Stomach (tissue), 9 donors: ENCODE measurements around the gene ABHD17C. TPM values are rescaled to one million over a fixed set of nuclear protein-coding genes. Genes with fewer than 3 reads are reported as not detected.

Source experiments
- DNase-seq, 2 donors: peaks; one replicate each; pipeline versions ENCODE4 v3.0.0 to v3.0.0-alpha.2; 2013 to 2019
- H3K27ac ChIP-seq, 5 donors: fragments of 200-600 bp in 4 of 5; sonication (generic) in 4 of 5; one replicate each; pipeline ENCODE4 v1.5.1; 2013 to 2019; ENCODE audit warnings: mild to moderate bottlenecking in 1 of 5, moderate library complexity in 1 of 5
- H3K27me3 ChIP-seq, 3 donors: fragments of 200-600 bp; sonication (generic); one replicate each; pipeline ENCODE4 v1.5.1; 2017 to 2019; ENCODE audit warnings: mixed run types in 1 of 3
- H3K36me3 ChIP-seq, 4 donors: fragments of 200-600 bp; sonication (generic); 1 replicate in 3 of 4; 2 replicates in 1 of 4; pipeline ENCODE4 v1.5.1; 2016 to 2019
- H3K4me1 ChIP-seq, 4 donors: fragments of 200-600 bp; sonication (generic); one replicate each; pipeline ENCODE4 v1.5.1; 2016 to 2019
- H3K4me3 ChIP-seq, 4 donors: fragments of 200-600 bp; sonication (generic) in 3 of 4; one replicate each; pipeline ENCODE4 v1.5.1; 2016 to 2019; ENCODE audit warnings: mild to moderate bottlenecking in 1 of 4
- H3K9me3 ChIP-seq, 4 donors: fragments of 200-600 bp; sonication (generic); one replicate each; pipeline ENCODE4 v1.5.1; 2016 to 2019
- EP300 ChIP-seq: sonication (generic); formaldehyde crosslinking; IDR thresholded peaks from one replicate; pipeline ENCODE4 v1.6.1; 2017; ENCODE audit warnings: antibody characterized with exemption
- POLR2A ChIP-seq, 4 donors: fragments of 450-650 bp; IDR thresholded peaks; one replicate each; pipeline ENCODE4 v1.6.1; 2016; ENCODE audit warnings: antibody characterized with exemption in 4 of 4, control low read depth in 2 of 4, mild to moderate bottlenecking in 1 of 4, moderate library complexity in 1 of 4
- POLR2AphosphoS5 ChIP-seq, 3 donors: sonication (generic); formaldehyde crosslinking; IDR thresholded peaks; one replicate each; pipeline ENCODE4 v1.6.1; 2016; ENCODE audit warnings: antibody characterized with exemption in 3 of 3
- WGBS, 5 donors: extraction: QIAGEN DNeasy Blood & Tissue Kit in 3 of 5; methylation state at CpG; one replicate each; pipeline versions ENCODE4 v1.1.5 to v1.1.7; 2013 to 2018; 5-methylcytosine and 5-hydroxymethylcytosine counted together
- intact Hi-C: fragments of 100-400 bp; cut with DNase I; formaldehyde crosslinking; loops from one replicate; pipeline ENCODE4 v1.15.1; 2023; ENCODE audit warnings: low total_unique reads
- polyA plus RNA-seq, 3 donors: library from polyadenylated mRNA; stranded (reverse); fragments of 200-250 nt; gene quantifications; one replicate each; pipeline ENCODE4 v1.2.3, GENCODE V29; 2013
- total RNA-seq, 5 donors: library from RNA; depleted of rRNA; stranded (reverse); fragments of >200 nt; gene quantifications; one replicate each; pipeline versions ENCODE4 v1.1.0 to v1.2.3, GENCODE V29; 2014 to 2016
- TF ChIP-seq, protein P1 (sequence below), 7 experiments: fragments of 450-650 bp in 4 of 7; fragments of 200-600 bp in 3 of 7; sonication (generic) in 3 of 7; IDR thresholded peaks; one replicate each; pipeline ENCODE4 v1.5.1; 2016 to 2019; ENCODE audit warnings: antibody characterized with exemption in 7 of 7, control low read depth in 2 of 7, mild to moderate bottlenecking in 1 of 7
- donor health status: healthy with polysubstance abuse.
- donor health status: Bipolar disorder and iron deficiency.
- donor health status: healthy.

The ABHD17C gene
- total and polyA plus RNA-seq, 8 donors, result 1.2 to 55.3 (median 21.1) TPM

DNA sequence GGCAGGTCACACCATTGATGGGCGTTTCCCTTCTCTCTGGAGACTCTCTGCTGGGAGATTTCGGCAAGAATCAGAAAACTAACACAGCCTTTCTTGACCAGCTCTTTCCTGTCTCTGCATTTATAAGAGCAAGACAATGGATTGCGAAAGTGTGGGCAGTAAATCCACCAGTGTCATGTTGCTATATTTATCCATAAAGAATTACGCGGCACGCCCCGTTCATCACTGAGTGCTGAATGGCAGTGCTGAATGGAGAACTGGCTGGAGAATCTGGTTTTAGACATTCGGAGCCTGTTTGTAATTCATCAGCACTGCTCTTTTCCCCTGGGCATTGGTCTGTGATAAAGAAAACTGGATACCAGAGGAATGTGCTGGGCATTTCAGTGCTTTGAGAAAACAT lies 82.0 kb downstream of the ABHD17C start:
- Histone ChIP-seq H3K27ac (no peak overlapping the region), H3K9me3 (no peaks in the 10 kb centered on the region), H3K27me3 (peaks cover 0 to 56% (median 27%) of the 10 kb centered on the region in 3 donors), H3K4me1 (peaks cover 24 to 39% (median 25%) of the 10 kb centered on the region in 4 donors), H3K36me3 (no peaks in the 10 kb centered on the region), H3K4me3 (no peak overlapping the region)
- TF ChIP-seq EP300 (no peak), POLR2A (IDR thresholded peaks at IDR 0.05) (no peak), POLR2AphosphoS5 (IDR thresholded peaks at IDR 0.05) (no peak)
- TF ChIP-seq, protein P1, sequence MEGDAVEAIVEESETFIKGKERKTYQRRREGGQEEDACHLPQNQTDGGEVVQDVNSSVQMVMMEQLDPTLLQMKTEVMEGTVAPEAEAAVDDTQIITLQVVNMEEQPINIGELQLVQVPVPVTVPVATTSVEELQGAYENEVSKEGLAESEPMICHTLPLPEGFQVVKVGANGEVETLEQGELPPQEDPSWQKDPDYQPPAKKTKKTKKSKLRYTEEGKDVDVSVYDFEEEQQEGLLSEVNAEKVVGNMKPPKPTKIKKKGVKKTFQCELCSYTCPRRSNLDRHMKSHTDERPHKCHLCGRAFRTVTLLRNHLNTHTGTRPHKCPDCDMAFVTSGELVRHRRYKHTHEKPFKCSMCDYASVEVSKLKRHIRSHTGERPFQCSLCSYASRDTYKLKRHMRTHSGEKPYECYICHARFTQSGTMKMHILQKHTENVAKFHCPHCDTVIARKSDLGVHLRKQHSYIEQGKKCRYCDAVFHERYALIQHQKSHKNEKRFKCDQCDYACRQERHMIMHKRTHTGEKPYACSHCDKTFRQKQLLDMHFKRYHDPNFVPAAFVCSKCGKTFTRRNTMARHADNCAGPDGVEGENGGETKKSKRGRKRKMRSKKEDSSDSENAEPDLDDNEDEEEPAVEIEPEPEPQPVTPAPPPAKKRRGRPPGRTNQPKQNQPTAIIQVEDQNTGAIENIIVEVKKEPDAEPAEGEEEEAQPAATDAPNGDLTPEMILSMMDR (IDR thresholded peaks at IDR 0.05), result no peak
- DNase-seq, result peak in 1 of 2 donors; percentile 41
- intact Hi-C loops, result loop anchor here (5.0 kb wide), 2 partner anchors 210 to 320 kb away; no protein-coding TSS in a partner anchor
- 46 to 69% (median 58%) methylated on average over 8 of the region's 8 CpGs for WGBS, 5 donors

DNA sequence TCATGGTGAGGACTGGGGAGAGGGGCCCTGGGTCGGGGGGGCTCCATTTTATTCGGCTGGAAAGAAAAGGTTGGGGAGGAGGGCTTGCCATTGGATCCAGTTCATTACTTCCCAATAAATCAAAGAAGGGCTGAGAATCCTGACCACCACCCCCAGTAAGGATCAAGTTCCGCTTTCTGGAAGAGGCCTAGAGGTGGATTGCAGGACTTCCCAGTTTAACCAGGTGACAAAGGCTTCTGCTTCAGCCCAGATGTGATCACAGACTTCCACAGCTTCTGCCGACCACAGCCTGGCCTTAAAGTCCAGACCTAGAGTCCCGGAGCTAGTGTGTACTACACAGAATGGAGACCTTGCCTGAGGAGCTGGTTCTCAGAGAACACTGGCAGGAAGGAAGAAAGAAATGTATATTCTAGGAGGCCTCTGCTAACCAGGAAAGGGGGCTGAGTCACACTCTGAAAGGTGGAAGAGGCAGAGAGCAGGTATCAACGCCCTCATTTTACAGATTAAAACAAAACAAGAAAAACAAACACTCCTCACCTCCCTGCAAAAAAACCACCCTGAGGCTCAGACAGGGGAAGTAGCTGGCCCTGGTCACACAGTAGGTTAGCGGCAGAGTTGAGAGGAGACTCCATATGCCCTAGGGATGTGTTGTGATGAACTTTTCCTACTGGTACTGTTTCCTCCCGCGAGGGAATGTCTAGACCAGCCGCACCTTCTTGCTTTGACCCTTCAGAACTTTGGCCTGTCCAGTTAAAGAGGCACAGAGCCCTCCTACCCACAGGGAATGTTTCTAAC lies 82.9 kb downstream of the ABHD17C start:
- peaks cover 24 to 39% (median 25%) of the 10 kb centered on the region in 4 donors for H3K4me1 ChIP-seq
- intact Hi-C loops, result loop anchor here (5.0 kb wide), 2 partner anchors 211 to 321 kb away; no protein-coding TSS in a partner anchor
- peak in 1 of 2 donors; percentile 67 for DNase-seq

DNA sequence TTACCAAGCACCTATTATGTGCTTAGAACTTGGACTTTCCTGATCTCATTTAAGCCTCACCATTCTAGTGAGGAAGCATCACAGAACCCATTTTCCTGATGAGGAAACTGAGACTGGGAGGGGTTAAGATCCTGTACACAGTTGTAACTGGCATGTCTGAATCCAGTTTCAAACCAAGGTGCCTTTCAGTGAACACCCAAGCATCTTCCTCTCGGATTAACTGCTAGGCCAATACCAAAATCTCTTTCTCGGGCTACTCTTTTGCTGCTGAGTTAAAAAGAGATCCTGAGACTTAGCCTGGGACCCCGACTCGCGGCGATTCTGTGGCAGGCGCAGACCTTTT lies 83.5 kb downstream of the ABHD17C start:
- WGBS, 5 donors, result 25 to 29% (median 27%) methylated on average over 7 of the region's 7 CpGs
- TF ChIP-seq POLR2A (IDR thresholded peaks at IDR 0.05), result no peak
- TF ChIP-seq EP300, result no peak
- TF ChIP-seq, protein P1 (IDR thresholded peaks at IDR 0.05), result no peak
- no peak for TF ChIP-seq POLR2AphosphoS5 (IDR thresholded peaks at IDR 0.05)

More for the DNA sequence above, 82.9 kb downstream of the ABHD17C start:
- TF ChIP-seq, protein P1 (IDR thresholded peaks at IDR 0.05), result no peak
- TF ChIP-seq POLR2AphosphoS5 (IDR thresholded peaks at IDR 0.05) (no peak), POLR2A (IDR thresholded peaks at IDR 0.05) (no peak), EP300 (no peak)
- WGBS, 5 donors, result 56 to 75% (median 65%) methylated on average over 10 of the region's 10 CpGs
- no peak overlapping the region for H3K4me3 ChIP-seq
- no peaks in the 10 kb centered on the region for H3K9me3 ChIP-seq
- H3K27me3 ChIP-seq, result peaks cover 0 to 65% (median 27%) of the 10 kb centered on the region in 3 donors
- H3K36me3 ChIP-seq, result no peaks in the 10 kb centered on the region
- no peak overlapping the region for H3K27ac ChIP-seq

DNA sequence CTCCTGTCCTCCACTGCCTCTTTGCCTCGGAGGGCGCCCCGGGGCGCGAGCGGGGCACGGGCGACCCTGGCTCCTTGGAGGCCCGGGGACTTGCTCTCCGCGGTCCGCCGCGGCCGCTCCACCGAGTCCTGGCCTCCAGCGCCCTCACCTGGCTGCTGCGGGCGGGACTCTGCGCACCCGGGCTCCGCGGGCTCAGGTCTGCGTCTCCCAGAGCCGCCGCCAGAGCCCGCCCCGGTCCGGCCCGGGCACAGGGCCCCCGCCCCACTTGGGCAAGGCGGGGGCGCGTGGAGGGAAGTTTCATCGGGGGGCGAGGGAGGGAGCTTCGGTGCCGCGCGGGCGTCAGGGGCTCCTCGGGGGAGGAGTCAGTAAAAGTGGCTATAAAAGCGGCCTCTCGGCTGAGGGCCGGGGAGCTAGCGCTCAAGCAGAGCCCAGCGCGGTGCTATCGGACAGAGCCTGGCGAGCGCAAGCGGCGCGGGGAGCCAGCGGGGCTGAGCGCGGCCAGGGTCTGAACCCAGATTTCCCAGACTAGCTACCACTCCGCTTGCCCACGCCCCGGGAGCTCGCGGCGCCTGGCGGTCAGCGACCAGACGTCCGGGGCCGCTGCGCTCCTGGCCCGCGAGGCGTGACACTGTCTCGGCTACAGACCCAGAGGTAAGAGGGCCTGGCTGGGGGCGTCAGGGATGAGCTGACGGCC lies 84.0 kb downstream of the ABHD17C start, which contains the start of gene CEMIP:
TSS of gene CEMIP (plus strand) at position 407 of the 694 bp plus-strand sequence. CDS start 94,510 bp downstream, outside the sequence.
- peak within 1 kb of the TSS; percentile 41 to 70 (median 53) for H3K4me3 ChIP-seq
- DNase-seq, result peak; percentile 82 to 92
- H3K9me3 ChIP-seq, result no peaks in the 10 kb centered on the region
- peaks cover 0 to 73% (median 27%) of the 10 kb centered on the region in 3 donors for H3K27me3 ChIP-seq
- TF ChIP-seq, protein P1 (IDR thresholded peaks at IDR 0.05), result peak in 5 of 7 experiments; percentile 49 to 87 (median 70)
- TF ChIP-seq POLR2A (IDR thresholded peaks at IDR 0.05), result no peak
- H3K4me1 ChIP-seq, result peaks cover 24 to 39% (median 25%) of the 10 kb centered on the region in 4 donors
- no peak within 1 kb of the TSS for H3K27ac ChIP-seq
- H3K36me3 ChIP-seq, result no peaks in the 10 kb centered on the region
- intact Hi-C loops, result loop anchor here (5.0 kb wide), 2 partner anchors 212 to 322 kb away; no protein-coding TSS in a partner anchor
- WGBS, 5 donors, result 0 to 2% (median 1%) methylated on average over 44 to 75 of the region's 75 CpGs

More for the DNA sequence above, 83.5 kb downstream of the ABHD17C start:
- peak overlapping the region; percentile 41 to 70 (median 53) for H3K4me3 ChIP-seq
- intact Hi-C loops, result loop anchor here (5.0 kb wide), 2 partner anchors 211 to 321 kb away; no protein-coding TSS in a partner anchor
- H3K36me3 ChIP-seq, result no peaks in the 10 kb centered on the region
- no peaks in the 10 kb centered on the region for H3K9me3 ChIP-seq
- DNase-seq, result no peak
- peaks cover 0 to 70% (median 27%) of the 10 kb centered on the region in 3 donors for H3K27me3 ChIP-seq
- H3K27ac ChIP-seq, result no peak overlapping the region
- peaks cover 24 to 39% (median 25%) of the 10 kb centered on the region in 4 donors for H3K4me1 ChIP-seq
